GM19452 (cell line): ENCODE measurements around the gene PRKCE.
"Not testable (repeated sequence)": the region's sequence is repeated elsewhere in the genome, so short reads cannot be mapped to it uniquely, and the experiment has no call there.

Experiments used
- ATAC-seq: cut with Tn5 transposase; IDR thresholded peaks from one replicate; pipeline ENCODE4 v1.9.1; 2021; ENCODE audit not compliant: unreplicated experiment

Gene PRKCE

DNA sequence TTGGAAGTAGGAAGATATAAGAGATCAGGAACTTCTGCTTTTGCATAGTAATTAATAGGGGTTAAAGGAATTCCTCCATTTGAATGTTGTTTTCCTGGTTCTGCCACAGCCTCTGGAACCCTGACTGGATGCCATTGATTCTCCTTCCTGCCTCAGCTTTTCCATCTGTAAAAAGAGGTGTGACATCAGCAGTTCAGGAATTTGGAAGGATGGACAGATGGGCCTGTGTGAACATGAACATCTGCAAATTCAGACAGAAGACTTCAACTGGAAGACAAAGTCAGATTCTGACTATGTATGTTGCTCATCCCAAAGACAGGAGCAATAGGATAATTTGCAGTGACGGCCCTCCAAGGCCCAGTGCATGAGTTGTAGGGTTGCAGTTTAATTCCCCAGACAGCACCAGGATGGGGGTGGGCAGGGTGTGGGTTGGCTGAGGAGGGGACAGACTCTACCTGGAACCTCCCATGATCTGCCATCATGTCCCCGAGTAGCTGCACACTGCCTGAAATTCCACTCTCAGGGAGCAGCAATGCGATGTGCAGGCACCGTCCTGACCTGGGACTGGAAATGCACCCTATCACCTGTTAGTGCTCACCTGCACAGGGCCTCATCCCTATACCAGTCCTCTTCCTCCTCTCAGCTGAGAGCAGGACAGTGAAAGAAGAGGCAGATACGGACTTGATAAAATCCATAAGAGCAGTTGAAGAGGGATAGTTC lies 546.8 kb downstream of the PRKCE start:
- no peak for ATAC-seq

DNA sequence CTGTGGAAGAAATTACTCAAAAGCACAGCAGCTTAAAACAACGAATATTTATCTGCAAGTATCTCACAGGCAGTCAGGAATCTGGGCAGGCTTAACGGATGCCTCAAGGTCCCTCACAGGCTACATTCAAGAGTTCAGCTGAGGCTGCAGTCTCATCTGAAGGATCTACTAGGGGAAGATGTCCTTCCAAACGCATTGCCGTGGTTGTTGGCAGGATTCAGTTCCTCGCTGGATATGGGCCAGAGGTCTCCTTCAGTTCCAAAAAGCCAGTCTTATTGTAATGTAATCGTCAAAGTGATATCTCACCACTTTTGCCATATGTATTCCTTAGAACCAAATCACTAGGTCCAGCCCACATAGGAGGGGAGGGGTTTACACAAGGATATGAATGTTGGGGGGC lies 547.5 kb downstream of the PRKCE start:
- ATAC-seq = no peak

DNA sequence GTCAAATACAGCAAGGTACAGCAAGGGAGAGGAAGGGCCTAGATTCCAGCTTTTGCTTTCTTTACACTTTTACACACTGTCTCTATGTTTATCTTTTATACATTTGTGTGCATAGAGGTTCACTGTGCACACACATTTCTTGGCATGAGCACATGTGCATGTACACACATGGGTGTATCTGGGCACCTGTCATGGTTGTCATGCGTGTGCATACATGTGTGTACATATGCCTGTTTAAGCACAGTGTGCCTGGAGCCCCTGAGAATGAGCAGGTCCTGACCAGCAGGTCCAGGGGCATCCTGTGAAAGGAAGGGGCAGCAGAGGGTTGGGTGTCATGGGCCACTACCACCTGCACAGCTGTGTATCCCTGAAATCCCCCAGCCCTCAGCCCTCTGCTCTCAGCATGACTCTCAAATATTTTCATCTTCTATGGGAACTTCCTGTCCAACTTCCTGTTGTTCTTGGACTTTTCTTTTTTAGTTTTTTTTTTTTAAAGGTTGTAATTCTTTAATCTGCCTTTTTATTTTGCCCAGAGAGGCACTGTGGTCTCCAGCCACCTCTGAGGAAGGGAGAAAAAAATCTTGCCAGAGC lies 548.7 kb downstream of the PRKCE start:
- ATAC-seq = no peak

DNA sequence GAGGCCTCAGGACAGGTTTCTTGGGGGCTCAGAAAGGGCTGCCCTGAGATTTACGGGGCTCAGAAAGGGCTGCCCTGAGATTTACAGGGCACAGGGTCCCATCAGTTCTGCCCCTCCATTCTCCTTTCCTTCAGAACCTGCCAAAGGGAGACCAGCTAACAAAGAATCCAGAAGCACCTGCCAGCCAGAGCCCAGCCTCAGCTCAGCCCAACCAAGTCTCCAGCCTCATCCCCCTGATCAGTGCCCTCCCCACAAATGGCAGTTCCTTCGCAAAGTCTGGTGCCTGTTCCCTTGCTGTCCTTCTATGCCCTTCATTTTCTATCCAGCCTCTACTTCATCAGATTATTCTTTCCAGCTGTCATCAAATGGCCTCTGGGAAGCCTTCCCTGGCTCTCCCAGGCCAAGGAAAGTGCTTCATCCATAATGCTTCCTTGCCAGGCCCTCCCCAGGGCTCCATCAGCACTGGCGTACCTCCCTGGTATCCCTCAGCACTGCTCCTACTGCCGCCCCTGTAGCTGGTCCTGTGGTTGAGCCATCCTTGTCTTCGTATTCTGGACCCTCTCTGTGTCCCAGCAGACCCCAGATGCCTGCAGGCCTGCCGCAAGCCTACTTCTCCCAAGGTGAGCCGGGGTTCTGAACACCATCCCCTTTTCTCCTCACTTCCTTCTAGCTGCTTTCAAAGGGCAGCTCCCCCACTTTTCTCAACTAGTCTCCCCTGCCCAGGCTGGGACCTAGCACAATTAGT lies 549.6 kb downstream of the PRKCE start:
- no peak for ATAC-seq

DNA sequence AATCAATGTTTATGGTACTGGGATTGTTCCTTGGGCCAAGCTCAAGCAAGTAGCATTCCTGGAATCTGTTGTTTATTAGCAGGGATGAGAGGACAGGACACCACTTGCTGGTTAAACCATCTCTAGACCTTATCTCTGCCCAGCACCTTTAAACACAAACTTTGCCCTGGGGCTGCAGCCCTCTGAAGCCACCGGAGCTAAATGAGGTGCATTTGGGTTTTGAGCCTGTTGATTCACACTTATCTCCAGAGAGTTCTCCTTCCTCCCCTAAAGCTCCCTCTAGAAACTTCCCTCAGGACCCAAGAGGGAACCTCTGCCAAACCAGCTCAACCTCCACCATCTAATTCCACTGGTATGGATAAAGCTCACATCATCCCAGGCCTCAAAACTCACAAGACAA lies 551.0 kb downstream of the PRKCE start:
- no peak for ATAC-seq

DNA sequence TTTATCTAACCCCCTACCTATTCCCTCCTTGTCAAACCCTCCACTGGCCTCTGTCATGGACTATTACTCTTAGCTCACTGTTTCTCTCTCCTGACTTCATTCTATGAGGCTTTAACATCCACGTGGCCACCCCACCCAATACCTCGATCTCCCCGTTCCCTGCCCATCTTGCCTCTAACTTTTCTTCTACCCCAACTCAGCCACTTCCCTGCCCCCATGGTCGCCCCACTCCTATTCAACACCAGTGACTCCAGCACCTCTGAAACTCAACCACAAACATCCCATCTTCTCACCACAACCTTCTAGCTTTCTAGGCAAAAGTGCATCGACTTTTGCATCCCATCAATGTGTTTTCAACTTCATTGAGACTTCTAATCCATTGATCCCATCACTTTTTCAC lies 551.5 kb downstream of the PRKCE start:
- no peak for ATAC-seq

DNA sequence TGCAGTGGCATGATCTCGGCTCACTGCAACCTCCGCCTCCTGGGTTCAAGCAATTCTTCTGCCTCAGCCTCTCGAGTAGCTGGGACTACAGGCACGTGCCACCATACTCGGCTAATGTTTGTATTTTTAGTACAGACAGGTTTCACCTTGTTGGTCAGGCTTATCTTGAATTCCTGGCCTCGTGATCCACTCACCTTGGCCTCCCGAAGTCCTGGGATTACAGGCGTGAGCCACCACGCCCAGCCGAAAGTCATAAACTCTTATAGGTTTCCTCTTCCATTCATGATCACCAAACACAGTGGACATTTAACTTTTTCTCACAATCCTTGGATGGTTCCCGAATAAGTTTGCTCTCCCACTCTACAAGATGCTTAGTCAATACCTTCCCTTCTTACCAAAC lies 552.2 kb downstream of the PRKCE start:
- not testable (repeated sequence) for ATAC-seq

DNA sequence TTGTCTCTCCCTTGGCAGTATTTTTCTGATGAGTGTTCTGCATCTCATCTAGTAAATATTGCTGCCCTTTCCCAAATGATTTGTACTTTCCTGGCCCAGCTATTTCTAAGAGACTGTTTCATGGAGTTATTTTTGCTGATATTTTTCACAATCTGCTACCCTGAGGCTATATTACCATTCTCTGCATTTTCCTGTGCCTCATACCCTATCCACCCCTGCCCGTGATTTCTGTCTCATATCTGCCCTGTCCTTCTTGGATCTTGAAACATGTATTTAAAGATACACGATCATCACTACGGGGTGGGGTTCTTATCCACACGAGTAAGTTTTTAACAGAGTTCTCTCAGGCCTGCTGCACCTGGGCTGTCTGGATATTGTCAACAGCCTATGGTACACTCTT lies 556.1 kb downstream of the PRKCE start:
- no peak for ATAC-seq

DNA sequence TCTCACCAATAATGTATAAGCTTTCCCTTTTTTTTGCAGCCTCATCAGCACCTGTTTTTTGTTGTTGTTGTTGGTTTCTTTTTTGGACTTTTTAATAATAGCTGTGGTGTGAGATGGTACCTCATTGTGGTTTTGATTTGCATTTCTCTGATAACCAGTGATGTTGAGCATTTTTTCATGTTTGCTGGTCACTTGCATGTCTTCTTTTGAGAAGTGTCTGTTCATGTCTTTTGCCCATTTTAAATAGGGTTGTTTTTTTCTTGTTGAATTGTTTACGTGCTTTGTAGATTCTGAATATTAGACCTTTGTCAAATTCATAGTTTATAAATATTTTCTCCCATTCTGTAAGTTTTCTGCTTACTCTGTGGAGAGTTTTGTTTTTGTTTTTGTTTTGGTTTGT lies 557.3 kb downstream of the PRKCE start:
- ATAC-seq = no peak

DNA sequence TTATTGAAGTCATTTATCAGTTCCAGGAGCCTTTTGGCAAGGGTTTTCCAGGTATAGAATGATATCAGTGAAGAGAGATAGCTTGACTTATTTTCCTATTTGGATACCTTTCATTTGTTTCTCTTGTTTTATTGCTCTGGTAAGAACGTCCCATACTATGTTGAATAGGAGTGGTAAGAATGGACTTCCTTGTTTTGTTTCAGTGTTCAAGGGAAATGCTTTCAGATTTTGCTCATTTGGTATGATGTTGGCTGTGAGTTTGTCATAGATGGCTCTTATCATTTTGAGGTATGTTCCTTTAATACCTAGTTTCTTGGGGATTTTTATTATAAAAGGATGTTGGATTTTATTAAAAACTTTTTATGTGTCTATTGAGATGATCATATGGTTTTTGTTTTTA lies 558.6 kb downstream of the PRKCE start:
- ATAC-seq = no peak

DNA sequence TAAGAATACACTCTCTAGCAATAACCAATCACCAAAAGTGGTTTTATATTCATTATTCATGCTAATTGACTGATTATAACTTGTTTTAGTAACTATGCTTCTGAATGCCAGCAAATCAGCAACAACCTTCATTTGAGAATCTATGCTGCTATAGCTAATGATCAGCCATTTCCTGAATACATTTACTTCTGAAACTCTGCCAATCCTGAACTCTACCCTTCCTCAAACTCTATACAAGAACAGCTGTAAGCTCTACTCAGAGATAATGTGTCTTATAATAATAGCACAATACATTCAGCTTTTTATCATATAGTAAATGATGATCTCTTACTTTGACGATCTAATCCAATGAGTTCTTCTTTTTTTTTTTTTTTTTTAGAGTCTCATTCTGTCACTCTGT lies 560.0 kb downstream of the PRKCE start:
- ATAC-seq = no peak

DNA sequence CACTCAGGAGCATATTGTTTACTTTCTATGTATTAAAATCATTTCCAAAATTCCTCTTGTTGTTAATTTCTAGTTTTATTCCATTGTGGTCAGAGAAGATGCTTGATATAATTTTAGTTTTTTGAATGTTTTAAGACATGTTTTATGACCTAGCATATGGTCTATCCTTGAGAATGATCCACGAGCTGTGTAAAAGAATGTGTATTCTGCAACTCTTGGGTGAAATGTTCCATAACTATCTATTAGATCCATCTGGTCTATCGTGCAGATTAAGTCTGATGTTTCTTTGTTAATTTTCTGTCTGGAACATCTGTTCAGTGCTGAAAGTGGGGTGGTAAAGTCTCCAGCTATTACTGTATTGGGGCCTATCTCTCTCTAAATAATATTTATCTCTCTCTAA lies 562.4 kb downstream of the PRKCE start:
- no peak for ATAC-seq

DNA sequence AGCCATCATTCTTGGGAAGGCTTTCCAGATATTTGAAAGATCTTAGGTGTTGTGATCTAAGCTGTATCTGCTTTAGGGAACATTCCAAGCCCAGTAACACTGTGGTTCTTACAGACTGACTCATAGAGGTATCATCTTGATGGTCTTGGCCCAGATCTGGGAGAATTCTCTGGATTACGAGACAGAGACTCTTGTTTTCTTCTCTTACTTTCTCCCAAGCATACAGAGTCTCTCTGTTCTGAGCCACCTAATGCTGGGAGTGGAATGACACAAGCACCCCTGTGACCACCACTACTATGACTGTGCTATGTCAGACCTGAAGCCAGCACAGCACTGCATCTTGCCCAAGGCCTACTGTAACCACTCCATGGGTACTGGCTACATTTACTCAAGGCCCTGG lies 564.7 kb downstream of the PRKCE start:
- no peak for ATAC-seq

DNA sequence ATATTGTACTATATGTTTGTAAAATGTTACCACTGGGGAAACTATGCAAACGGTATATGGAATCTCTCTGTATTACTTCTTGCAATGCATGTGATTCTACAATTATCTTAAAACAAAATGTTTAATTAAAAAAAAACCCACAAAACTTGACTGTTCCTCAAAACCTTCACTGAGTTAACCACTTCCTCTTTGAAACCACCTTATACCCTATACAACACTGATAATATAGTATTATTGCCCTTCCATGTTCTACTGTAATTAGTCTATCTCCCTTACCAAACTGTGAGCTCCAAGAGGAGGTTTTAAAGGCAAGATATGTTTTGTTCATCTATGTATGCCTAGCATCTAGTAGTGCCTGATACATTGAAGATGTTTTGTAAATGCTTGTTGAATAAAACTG lies 572.0 kb downstream of the PRKCE start:
- not testable (repeated sequence) for ATAC-seq

DNA sequence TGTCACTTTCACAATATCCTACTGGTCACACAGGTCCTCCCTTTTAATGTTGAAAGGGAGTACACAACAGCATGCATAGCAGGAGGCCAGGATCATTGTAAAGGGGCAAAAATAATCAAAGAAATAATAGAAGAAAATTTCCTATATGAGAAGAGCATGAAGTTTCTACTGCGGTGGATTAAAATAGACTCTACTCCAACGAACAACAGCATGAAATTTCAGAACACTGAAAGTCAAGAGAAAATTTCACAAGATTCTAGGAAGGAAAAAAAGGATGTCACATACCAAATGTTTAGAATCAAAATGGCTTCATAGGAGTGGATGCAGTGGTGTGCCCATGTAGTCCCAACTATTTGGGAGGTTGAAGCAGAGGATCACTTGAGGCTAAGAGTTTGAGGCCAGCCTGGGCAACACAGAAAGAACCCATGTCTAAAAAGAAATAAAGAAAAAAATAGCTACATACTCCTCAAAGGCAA lies 573.7 kb downstream of the PRKCE start:
- ATAC-seq = peak; percentile 22

DNA sequence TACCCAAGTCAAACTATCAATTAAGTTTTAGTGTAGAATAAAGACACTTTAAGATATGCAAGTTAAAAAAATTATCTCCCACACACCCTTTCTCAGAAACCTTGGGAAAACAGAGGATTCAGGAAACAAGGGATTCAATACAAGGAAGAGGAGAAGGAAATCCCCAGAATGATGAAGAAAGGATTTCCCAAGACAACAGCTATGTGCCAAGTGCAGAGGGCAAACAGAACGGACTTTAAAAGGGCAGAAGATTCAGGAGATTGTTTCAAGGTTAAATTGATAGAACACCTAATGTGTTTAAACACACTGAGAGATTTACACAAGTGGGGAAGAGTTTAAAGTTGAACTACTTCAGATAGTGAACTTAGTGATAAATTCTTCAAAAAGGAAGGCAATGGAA lies 574.3 kb downstream of the PRKCE start:
- ATAC-seq = no peak

DNA sequence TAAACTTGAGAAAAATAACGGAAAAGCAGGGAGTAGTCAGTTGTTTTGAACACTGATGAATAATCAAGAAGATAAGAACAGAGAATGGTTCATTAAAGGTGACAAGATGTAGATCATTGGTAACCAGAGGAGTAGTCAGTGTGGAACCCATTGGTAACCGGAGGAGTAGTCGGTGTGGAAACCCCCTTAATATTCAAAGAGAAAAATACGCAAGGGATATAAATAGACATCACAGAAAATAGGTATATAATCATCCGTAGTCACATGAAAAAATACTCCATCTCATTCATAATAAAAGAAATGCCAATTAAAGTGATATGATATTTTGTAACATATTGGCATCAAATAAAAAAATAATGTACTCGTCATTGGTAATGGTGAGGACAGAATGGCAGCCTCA lies 575.1 kb downstream of the PRKCE start:
- no peak for ATAC-seq

DNA sequence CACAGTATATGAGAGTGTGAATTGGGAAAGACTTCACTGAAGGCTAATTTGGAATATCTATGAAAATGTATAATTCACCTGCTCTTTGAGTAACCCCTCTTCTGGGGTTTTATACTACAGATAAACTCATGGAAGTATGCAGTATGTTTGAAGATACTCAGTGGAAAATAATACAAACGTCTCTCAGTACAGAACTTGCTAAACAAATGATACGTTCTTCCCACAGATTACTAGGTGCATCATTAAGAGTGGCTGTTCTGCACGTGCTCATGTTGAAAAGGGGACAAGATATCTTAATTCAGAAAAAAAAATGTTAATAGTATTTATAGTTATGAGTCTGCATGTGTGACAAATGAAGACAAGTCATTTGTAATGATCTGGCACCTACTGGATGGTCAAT lies 575.5 kb downstream of the PRKCE start:
- ATAC-seq = no peak

DNA sequence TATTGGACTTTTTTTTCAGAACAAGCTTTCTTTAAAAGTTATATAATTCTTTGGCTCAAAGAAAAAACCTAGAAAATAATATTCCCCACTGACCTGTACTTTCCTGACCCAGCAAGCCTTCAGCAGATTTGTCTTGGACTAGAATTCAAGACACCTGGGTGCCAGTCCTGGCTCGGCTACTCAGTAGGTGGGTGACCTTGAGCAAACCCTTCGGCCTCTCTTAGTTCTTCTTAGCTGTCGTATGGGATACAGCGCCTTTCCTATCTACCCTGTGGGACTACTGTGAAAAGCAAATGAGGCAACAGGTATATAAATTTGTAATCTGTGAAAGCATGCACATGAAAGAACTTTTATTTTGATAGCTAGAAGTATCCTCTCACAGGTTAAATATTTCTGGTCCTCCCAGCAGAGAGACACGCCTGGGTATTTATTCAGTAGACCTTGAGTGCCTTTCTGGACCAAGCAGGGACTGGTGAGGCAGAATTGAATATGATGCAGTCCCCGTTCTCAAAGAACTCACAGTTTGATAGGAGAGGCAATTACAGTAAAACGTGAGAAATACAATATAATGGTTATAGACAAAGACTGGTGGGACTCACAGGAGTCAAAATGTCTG lies 576.3 kb downstream of the PRKCE start:
- ATAC-seq = no peak

DNA sequence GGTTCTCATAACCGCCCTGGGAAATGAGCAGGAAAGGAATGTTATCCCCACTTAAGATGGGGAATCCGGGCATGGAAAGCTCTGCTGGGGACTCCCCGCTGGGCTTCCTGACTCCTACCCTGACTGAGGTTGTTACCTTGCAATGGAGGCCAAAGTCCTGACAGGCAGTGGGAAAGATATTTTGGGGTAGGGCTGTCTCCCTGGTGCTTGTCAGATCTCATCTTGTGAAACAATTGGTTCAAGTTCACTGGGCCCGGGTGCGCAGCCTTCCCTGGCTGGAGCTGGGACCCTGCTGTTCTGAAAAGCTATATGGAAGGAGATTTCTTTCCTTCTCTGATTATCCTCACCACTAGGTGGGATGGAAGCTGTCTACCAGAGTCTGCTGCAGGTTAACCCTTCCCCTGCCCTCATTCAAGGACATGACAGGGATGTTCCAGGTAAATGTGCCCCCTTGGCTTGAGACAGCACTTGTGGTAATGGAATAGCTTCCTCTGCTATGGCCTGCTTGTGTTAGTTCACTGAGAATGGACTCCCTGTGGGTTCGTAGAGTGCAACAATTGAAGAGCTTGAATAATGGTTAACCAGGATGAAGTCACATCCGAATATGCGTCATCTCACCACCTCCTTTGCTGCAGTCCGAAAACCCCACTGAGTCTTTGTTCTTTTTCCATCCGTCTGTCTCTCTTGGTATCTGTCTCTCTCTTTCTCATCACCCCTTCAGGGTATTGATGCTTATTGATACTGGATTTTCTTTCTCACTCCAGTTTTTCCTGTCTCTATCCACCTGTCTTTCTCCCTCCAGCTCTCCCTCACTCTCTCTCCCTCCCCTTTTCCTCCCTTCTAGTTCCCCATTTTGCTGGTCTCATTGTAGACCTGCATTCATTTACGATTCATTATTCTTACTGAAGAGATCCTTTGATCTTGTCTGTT lies 577.9 kb downstream of the PRKCE start:
- peak; percentile 76 for ATAC-seq

DNA sequence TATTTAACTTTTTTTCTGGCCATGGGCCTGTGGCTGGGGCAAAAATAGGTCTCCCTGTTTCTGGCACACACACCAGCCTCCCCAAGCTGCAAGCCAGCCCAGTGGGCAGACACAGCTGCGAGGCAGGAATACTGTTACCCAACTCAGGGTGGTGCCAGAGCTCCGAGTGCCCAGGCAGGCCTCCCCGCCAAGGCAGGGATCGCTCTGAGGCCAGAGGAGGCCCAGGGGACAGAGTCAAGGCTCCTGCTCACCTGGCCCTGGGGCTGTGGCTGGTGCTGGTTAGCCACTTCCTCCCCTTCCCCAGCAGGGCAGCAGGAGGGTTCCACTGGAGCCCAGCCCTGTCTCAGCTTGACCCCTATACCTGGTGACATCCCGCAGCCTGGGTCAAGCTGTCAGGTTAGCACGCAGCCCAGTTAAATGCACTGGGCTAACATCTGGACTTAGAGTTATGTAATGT lies 578.7 kb downstream of the PRKCE start:
- peak; percentile 50 for ATAC-seq
